Measurements from ENCODE around the gene ANKRD44.

The ANKRD44 gene

DNA sequence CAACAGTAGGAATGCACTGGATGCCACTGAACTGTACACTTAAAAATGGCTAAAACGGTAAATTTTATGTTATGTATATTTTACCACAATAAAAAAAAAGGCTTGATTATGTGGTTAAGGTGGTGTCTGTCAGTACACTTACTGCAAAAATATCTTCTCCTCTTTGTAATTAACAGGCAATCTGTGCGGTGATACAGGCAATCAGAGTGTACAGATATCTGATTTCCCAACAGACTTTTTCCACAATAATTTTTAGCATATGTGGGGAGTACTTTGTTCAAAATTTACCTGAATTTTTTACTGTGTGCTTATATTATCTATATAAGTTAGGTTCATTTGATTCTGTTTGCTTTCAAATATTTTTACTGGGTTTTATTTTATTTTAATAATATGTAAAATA lies 209.1 kb downstream of the ANKRD44 start:
- DNase-seq: no peak

DNA sequence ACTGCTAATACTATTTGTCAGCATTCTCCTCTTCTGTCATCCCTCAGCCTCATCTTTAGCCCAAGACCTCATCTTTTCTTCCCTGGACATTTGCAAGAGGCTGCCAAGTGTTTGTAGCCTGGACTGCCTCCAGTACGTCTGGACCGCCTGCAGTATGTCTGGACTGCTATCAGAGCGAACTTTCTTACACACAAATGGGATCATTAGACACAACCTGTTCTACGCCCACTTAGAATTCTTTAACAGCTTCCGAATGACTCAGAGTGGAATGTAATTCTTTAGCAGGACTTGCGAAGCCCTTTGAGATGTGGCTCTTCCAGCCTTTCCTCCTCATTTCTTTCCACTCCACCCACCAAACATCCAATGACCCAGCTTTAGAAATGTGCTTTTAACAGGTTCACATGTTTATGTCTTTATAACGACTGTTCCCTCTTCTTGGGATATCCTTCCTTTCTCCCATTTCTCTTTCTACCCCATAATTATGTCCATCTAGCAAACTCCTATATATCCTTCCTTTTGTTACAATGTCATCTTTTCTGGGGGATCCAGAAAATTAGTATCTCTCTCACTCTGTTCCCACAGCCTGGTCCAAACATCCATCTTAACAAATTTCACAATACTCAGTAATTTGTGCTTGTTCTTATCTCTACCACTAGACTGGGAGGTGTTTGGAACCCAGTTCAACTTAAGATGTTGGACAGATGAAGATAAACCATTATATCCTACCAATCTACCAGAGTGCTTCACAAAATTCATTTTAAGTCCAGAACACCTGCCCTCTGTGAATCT lies 212.8 kb downstream of the ANKRD44 start:
- DNase-seq: no peak

DNA sequence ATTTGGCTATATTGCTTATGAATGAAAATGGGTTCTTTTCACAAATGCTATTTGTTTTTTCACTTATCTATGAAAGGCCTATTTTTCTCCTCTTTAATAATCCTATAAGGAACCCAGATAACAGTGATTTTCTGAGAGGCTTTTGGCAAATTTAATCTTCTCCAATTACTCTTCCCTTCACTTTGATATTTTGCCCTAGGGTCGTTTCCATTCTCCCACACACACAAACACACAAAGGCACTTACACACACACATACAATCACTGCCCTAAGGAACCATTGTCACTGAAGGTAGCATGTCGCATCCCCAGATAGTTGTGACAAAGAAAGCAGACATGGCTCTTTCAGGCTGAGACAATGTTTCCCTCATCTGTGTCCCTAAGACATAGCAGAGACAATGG lies 213.9 kb downstream of the ANKRD44 start:
- DNase-seq: no peak

DNA sequence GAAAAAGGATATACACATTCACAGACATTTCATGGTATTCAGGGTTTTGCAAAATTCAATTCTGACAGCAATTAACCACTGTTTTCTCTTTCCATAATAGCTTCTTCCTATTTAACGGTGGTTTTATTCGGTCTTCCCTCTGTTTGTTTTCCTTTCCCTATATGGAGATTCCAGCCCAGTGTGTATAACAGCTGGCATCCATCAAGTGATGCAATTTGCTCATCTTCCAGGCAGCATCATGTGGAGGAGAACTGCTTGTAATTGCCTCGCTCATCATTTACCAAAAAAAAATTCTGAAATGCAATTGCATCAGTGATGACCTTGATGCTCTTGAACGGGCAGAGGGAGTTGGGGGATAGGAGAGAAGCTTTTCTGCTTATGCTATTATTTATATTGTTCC lies 218.1 kb downstream of the ANKRD44 start:
- no peak for DNase-seq

DNA sequence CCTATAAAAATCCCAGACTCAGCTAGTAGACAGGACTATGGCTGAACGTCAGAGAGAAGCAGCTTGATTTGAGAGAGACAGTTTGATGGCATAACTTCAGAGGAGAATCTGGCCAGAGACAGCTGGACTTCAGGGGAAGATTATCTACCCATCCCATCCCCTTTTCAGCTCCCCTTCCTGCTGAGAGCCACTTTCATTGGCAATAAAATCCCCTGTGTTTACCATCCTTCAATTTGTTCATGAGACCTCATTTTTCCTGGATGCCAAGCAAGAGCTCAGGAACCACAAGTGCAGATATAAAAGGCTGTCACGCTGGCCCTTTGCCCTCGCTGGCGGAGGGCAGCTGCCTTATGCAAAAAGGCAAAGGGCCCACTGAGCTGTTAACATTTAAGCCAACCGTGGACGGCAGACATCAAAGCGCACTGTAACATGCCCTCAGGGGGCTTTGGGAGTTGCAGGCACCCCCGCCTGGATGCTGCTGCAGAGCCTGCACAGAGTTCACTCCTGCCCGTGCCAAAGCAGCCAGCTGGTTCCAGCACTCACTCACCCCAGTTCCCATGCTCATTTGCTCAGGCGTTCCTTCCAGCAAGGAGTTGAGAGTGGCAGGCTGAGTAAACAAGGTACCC lies 219.7 kb downstream of the ANKRD44 start:
- DNase-seq: no peak

DNA sequence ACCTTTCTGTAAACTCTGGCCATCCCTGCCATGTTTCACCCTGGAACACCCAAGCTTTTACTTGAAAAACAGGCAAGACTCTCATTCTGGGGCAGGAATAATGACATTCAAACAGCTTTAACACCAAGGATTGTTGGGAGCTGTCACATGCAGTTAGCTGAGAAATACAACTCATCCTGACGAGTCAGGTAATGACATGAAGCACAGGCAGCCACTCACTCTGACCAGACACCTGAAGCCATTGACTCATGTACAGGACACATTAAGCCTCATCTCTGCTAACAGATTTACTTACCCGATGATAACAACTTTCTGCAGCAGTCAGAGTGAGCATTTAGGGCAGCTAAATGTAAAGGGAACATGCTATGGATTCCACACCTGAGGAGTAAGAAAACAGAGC lies 220.9 kb downstream of the ANKRD44 start:
- DNase-seq: no peak

DNA sequence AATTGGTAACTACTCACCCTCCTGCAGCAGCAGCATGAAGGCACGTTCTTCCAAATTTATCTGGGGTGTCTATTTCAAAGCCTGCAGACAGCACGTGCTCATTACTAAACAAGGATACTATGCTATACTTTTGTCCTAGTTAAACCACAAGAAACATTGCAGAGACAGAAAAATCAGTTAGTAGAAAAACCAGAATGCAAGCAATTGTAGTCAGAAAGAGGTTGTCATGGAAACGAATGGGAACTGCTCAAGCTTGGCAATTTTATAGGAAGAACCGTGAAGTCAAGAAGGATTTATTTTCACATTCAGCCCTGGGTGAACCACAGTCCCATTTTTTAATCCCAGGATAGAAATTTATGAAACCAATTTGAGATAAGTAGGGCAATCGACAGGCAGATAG lies 221.9 kb downstream of the ANKRD44 start:
- peak in 1 of 2 donors; percentile 73 for DNase-seq

DNA sequence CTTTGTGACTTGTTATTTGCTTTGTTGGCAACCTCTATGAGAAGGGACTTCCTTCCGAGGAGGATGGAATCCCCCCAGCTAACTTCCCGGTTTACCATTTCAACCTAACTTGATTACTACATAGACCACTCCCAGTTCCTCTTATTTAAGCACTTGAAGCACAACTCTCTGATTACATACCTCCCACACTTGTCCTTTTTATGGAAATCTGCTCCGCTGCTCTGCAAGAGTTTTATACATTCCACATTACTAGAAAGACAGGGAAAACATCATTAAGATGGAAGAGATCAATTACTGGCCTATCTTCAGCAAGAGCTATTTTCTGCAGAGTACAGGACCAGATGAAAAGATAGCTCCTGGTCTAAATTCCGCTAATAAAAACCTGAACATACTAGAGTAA lies 224.1 kb downstream of the ANKRD44 start:
- DNase-seq: no peak

DNA sequence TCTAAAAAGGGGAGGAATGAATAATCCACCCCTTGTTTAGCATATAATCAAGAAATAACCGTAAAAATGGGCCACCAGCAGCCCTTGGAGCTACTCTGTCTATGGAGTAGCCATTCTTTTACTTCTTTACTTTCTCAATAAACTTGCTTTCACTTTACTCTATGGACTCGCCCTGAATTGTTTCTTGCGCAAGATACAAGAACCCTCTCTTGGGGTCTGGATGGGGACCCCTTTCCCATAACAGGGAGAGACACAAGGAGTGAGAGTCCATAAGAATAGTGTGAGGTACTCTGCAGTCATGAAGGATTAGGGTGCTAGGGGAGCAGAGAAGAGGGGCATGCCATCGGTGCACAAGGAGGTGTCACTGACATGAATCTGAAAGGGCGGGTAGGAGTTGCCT lies 224.9 kb downstream of the ANKRD44 start:
- DNase-seq: no peak

DNA sequence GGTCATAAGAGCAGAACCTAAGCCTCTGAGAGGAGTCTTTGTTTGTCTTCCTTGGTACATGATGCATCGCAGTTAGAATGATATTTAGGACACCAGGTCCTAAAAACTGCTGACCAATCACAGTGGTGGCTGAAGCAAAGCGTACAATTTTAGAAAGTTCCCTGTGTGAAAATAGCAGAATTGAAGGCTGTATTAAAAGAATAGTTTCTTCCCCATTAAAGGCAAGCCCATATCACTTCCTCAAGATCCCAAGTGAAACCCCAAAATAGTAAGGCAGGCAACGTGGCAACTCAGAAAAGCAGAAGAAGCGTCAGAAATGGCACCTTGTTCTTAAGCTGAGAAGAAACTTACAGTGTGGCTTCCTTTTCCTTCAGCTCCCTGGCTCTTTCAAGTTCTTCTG lies 229.3 kb downstream of the ANKRD44 start:
- DNase-seq: no peak

DNA sequence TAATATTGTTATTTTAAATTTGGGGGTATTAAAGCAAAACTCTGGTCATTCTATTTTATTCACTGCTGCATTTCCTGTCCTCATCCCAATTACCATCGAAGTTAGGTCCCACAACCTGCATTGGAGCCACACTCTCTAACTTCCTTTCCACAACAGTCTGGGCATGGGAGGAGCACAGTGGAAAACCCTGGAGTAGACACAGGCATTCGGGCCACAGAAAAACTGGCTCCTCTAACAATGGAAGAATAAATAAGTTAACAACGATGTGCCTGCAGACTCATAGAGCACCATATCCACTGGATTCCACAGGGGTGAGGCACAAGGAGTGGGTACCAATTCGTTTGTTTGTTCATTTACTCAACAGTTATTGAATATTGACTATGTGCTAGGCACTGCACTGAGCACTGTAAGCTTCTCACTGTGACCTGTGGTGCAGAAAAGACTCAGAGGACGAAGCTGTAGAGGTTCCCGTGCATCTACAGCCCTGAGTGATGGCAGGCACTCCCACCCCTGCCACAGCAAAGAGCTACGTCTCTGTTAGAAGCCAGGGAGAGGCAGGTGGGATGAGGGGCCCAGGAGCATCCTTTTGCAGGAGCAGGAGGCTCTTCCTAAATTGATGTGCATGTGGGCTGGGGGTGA lies 229.9 kb downstream of the ANKRD44 start:
- DNase-seq: no peak

DNA sequence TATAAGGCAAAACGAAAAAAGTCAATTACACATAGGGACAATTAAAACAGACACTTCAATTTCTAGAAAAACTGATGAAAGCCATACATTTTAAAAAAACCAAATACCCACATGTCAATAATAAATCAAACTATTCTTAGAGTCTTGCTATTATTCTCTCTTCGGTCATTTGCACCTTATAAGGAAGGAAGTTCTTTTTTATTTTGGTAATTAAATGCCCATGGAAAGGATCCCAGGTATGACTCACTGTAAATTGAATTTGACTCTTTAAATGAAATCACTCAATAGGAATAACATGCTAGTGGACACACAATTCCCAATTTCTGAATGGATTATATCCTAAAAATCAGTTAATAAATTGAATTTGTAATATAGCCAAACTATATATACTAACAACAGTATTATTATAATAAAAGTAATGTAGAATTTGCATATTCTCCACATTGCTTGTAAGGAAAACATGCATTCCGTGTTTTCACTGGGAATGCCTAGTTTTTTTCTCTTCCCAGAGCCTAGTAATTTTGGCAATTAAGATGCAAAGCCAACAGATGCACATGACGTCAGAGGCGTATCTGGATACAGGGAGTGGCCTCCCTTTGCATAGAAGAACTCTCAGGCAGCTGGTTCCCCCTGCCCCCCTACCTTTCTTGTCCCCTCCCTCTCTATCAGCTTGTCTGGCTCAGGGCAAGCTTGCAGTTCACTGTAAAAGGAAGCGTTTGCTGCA lies 230.6 kb downstream of the ANKRD44 start:
- DNase-seq: no peak

DNA sequence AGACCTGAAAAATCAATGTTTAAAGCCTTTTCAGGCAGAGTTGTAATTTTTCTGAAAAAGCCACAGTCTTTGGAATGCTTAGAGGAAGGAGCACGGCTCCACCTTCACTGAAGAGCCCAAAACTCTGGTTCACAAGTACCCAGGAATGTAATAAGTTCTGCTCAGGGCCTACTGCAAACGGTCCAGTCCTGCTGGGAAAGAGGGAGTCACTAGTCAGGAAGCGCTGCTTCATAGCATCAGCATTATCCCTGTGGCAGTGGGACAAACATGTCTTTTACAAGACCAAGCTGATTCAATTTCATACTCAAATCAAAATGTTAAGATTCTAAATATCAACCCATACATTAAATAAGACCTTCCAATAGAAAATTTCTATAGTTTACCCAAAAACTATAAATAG lies 231.2 kb downstream of the ANKRD44 start:
- peak in 1 of 2 donors; percentile 40 for DNase-seq

DNA sequence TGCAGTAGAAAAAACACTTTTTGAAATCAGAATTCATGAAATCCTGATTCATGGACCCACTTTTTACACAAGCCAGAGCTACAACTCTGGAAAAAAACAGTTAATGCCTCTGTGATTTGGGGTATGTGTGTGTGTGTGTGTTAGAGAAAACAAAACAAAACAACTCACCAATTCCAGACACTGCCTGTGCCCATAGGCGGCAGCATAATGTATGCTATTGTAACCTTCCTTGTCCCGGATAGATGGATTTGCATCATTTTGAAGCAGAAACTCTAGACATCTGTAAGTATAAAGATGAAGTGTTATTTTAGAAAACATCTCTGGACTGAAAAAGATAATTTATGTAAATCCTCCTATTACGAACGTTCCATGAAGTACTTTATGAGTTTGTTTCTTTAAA lies 232.0 kb downstream of the ANKRD44 start:
- peak in 1 of 2 donors; percentile 51 for DNase-seq

DNA sequence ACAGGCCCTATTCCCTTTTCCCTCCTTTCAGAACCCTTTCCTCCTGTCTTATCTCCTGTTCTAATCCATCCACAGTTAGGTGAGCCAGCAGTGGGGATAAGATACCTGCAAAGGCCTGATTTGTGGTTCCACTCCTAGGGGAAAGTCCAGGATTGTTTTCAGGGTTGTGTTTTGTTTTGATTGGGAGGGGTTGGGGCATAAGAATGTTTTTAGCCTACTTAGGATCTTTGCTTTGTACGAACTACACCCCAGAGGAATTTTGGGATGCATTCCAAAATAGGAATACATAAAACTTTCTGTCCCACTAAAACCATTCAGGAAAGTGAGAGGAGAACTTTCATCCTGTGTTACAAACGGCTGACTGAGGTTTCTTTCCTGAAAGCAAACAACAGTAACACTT lies 233.2 kb downstream of the ANKRD44 start:
- no peak for DNase-seq

DNA sequence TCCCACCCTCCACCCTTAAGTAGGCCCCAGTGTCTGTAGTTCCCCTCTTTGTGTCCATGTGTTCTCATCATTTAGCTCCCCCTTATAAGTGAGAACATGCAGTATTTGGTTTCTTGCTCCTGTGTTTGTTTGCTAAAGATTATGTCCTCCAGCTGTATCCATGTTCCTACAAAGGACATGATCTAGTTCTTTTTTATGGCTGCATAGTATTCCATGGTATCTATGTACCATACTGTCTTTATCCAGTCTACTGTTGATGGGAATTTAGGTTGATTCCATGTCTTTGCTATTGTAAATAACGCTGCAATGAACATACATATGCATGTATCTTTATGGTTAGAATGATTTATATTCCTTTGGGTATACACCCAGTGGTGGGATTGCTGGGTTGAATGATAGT lies 233.9 kb downstream of the ANKRD44 start:
- DNase-seq: no peak

DNA sequence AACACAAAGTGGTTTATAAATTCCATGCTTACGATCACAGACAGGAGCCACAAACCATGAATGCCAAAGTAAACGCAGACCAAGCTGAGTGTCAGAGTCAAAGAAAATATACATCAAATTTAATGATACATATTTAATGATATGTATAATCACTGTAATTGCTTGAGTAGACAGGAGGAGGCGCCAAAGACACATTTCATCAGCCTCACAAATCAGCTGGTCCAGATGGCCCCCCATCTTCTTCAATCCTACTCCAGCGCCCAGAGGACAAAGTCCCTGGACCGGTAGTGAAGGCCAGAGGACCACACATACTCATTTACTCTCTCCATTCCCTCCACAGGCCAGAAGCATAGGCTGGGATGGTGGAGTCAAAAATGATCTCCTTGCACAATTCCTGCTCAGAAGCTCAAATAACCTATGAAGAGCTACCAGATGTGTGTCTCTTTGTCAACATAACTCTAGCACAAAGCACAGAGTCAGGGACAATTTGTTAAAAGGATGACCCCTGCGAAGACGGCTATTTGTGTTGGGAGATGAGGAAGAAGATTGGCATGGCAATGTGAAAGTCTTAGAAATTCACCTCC lies 234.7 kb downstream of the ANKRD44 start:
- DNase-seq: no peak

DNA sequence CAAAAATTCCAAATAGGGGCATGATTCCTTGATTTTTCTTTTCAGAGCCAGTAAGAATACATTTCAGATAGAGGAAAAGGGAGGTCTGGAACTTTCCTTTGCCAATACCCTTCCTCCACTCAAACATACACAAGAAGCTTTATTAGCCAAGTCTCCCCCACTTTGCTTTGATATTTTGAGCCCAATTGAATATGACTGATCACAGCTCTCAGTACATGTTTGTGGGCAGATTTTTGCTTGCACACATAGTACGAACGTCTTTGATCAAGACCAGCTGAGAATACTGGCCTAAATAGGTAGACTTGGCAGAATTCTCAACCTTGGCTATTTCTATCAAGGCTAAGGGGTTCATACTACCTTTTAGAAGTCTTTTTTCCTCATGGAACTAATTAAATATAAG lies 235.3 kb downstream of the ANKRD44 start:
- DNase-seq: no peak

DNA sequence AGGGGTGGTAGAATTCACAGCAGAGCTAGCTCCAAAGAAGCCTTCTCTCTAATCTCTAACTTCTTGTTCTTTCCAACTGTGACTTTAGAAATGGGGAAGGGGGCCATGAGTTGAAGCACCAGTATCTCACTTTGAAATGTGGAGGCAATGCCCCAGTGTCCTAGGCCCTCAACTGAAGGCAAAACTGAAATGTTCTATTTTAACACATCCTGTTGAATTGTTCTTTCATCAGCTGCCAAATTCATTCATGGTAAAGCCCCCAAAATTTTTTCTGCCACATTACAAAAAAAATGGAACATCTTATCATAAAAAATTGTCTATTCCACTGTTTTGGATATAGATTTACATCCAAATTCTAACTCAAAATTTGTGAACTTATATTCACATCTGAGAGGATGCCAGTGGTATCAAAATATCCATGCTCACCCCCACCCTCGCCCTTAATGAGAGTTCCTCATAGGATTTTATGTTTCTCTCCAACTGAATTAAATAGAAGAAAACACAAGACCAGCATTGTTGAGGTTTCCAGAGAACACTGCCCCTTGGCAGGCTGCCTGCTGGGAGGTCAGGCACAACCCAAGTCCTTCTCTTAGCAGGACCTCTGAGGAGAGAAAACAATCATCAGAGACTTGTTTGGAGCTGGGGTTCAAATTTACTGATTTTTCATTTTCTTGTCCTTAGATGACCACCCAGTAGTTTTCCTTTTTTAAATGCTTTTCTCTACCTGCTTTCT lies 236.7 kb downstream of the ANKRD44 start:
- peak; percentile 87 to 89 for DNase-seq

DNA sequence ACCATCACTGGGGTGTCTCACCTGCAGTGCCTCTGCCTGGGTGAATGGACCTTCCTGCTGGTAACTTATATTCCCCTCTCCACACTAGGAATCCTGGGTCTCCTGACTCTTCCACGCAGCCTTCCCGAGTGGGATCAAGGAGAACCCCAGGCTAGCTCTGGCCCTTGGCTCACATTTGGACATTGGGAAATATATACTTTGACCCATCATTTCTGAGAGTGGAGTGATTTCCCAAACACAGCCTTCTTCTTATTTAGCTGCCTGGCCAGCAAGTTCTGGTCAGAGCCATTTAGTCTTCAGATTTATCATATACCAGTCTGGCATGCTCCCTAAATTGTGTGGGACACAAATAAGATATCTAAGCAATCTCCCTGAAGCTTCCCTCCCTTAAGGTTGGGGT lies 237.3 kb downstream of the ANKRD44 start:
- no peak for DNase-seq

DNA sequence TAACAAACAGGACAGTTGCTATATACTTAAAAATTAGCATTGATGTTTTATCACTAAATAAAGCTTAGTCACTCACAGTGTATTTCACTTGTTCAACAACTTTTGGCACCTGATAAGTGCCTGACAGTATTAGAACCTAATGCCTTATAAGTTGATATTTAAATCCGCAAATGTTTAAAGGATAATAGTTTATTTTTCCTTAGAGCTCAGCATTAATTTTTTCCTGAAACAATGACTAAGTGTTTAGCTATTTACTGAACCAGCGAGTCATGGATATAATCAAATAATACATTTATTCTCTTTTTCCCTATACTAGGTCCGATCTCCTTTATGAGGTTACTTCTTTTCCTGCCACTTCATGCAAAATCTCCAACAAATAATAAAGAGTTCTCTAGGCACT lies 238.0 kb downstream of the ANKRD44 start:
- no peak for DNase-seq

DNA sequence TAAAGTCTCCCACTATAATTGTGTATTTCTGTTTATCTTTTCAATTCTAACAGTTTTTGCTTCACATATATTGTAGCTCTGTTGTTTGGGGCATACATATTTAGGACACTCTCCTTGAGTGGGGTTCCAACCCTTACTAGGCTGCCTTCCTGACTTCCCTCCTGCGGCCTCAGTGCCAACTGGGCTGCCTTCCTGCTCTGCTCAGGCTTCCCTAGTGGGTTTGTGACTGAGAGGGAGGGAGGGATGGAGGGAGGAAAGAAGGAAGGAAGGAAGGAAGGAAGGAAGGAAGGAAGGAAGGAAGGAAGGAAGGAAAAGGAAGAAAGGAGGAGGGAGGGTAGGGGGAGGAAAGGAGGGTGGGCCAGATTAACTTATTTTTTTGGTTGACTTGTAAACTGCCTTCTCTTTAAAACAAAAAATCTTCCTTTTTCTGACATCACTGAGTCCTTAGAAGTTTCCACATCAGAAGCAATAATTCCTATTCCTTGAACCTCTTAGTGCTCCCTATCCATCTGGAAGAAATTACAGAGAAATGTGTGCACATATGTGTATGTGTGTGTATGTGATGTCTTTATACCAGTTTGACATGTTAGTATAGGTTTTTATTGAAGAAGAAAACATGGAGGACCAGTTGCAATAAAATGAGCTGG lies 238.7 kb downstream of the ANKRD44 start:
- DNase-seq: no peak

Measured in hippocampal formation (tissue), 2 donors.